ENCODE data around the gene RIMS1.
A peak's percentile ranks its signal among the peaks of the same experiment; 100 is the strongest.

The RIMS1 gene

DNA sequence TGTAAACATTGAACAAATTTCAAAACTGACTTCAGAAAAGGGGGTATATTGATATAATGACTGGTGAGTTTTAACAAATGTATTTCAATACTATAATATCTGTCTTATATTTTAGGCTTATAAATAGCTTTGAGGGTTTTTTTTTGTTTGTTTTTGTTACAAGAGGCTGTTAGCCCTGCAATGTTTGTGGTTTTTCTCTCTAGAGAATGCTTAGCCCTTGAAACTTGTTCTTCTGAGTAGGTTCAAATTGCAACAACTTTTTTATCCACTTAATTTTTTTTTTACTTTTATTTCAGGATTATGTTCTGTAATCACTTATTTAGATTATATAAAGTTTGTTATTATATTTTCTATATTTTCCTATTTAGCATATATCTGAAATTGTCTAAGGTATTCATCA lies 333.2 kb downstream of the RIMS1 start:
- DNase-seq (ENCODE audit: low read depth in 1 of 2, low spot score in 1 of 2) = no peak
- in situ Hi-C loops (cut with HindIII; ENCODE audit: low pct_unique_long_range_greater_than_20kb, low sequenced_read_pairs) = no loop called here
- TF ChIP-seq JUND (IDR thresholded peaks at IDR 0.05; ENCODE audit: low read depth) = no peak

DNA sequence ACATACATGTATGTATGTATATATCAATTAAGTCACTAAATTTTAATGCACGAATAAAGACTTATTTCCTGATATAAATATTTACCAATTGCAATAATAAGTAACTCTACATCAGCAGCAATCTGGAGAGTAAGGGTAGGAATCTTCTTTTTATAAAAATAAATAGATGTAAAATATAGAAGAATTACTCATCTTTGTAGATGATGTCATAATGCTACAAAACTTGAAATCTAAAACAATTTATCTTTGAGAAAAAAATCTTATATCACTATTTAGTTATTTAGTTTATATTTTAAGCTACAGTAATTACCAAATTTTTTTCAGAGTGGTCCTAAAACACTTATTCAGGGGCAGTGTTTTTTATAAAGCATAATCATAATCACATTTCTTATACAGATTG lies 351.7 kb downstream of the RIMS1 start:
- in situ Hi-C loops (cut with HindIII; ENCODE audit: low pct_unique_long_range_greater_than_20kb, low sequenced_read_pairs) = no loop called here
- DNase-seq (ENCODE audit: low read depth in 1 of 2, low spot score in 1 of 2) = no peak

DNA sequence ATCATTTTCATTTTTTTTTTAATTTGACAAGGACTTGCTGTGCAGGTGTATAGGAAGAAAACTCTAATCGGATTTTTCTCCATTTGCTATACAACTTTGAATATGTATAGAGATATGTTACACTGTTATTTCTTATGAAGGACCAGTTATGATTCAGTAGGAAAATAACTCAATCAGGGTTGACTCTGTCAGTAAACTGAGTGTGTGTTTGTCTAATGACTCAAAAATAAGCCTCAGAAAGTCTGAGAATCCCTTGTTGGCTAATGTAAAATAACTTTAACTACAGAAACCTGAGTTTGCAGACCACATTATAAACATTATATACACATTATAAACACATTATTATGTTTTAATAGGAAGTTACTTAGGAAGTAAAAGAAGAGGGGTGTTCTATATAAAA lies 352.6 kb downstream of the RIMS1 start:
- TF ChIP-seq JUND (IDR thresholded peaks at IDR 0.05; ENCODE audit: low read depth) = no peak
- DNase-seq (ENCODE audit: low read depth in 1 of 2, low spot score in 1 of 2) = no peak
- in situ Hi-C loops (cut with HindIII; ENCODE audit: low pct_unique_long_range_greater_than_20kb, low sequenced_read_pairs) = no loop called here

More for the DNA sequence above, 351.7 kb downstream of the RIMS1 start:
- TF ChIP-seq JUND (IDR thresholded peaks at IDR 0.05; ENCODE audit: low read depth) = no peak

DNA sequence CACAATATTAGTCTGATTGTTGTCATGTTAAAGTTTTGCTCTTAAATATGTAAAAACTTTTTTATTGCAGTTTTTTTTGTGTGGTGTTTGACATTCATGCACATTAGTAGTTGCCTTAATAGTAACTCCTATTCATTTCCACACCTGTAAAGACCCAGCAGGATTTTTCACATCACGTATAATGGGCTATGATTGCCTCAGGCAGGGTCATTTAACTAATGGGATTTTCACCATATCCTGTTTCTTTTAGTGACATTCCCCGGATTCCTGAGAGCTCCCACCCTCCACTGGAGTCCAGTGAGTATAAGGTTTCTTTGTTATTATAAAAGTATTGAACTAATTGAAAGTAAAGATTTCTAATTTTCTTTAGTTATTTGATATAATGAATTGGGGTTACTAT lies 359.2 kb downstream of the RIMS1 start:
- DNase-seq (ENCODE audit: low read depth in 1 of 2, low spot score in 1 of 2) = no peak
- TF ChIP-seq JUND (IDR thresholded peaks at IDR 0.05; ENCODE audit: low read depth) = no peak
- in situ Hi-C loops (cut with HindIII; ENCODE audit: low pct_unique_long_range_greater_than_20kb, low sequenced_read_pairs) = no loop called here

DNA sequence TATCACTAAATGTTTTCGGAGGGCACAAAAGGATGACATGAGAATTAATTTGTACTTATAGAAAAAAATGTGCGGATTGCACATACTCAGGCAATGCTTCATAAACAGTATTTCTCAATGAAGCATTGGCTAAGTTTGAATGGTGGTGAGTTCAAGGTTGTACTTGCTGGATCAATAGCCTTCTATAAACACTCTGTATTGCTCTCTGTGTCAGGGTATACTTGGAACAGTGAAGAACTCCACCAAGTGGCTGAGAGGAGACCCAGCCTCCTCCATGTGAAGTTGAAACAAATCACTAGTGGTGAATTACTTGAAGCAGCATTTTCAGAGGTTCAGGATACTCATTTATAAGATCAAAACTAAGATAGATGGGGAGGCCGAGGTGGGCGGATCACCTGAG lies 360.6 kb downstream of the RIMS1 start:
- in situ Hi-C loops (cut with HindIII; ENCODE audit: low pct_unique_long_range_greater_than_20kb, low sequenced_read_pairs) = no loop called here
- no peak for TF ChIP-seq JUND (IDR thresholded peaks at IDR 0.05; ENCODE audit: low read depth)
- DNase-seq (ENCODE audit: low read depth in 1 of 2, low spot score in 1 of 2) = peak in 1 of 2 experiments; percentile 70

DNA sequence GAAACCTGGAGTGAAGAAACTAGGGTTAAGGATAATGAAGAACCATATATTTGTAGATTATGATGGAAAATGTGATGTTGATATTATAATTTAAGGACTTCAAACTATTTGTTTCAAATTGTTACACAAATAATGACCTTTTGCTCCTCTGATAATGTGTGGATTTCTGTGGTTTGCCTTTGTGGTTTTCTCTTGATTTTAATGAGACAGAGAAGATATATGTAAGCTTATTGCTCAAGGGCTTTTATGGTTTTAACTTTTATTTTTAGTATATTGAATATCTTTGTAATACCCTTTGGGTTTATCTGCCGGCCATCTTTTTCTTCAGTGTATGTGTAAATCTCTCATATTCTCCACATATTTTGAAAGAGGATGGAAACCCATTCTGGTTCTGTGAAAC lies 362.3 kb downstream of the RIMS1 start:
- in situ Hi-C loops (cut with HindIII; ENCODE audit: low pct_unique_long_range_greater_than_20kb, low sequenced_read_pairs) = no loop called here
- DNase-seq (ENCODE audit: low read depth in 1 of 2, low spot score in 1 of 2) = no peak
- TF ChIP-seq JUND (IDR thresholded peaks at IDR 0.05; ENCODE audit: low read depth) = no peak

DNA sequence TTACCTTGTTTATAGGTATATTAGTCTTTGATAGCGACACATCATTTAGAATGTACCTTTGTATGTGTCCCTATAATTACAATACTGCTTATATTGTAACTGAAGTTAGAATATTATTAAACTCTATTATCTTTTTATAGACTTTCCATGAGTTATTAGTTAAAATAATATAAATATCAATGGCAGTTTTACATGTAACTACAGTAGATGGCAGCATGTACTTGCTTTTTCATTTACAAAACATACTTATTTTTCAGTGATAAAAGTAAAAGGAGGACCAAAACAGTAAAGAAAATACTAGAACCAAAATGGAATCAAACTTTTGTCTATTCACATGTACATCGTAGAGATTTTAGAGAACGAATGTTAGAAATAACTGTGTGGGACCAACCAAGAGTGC lies 364.3 kb downstream of the RIMS1 start:
- in situ Hi-C loops (cut with HindIII; ENCODE audit: low pct_unique_long_range_greater_than_20kb, low sequenced_read_pairs) = no loop called here
- TF ChIP-seq JUND (IDR thresholded peaks at IDR 0.05; ENCODE audit: low read depth) = no peak
- no peak for DNase-seq (ENCODE audit: low read depth in 1 of 2, low spot score in 1 of 2)

DNA sequence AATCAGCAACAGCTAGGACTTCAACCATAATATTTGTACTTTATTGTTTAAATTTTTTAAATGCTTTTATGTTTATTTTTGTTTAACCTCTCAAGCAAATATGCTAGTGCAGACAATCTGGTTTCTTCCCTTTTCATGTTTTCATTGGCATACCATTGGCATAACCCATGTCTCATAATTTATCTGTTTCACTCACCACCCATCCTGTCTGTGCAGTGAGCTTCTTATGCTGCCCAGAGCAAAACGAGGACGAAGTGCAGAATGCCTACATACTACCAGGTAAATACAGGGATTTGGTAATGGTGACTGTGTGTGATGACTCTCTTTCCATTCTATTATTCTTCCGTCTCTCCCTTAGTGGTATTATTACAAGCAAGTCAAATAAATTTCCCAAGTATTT lies 374.1 kb downstream of the RIMS1 start:
- DNase-seq (ENCODE audit: low read depth in 1 of 2, low spot score in 1 of 2) = peak in 1 of 2 experiments; percentile 83
- in situ Hi-C loops (cut with HindIII; ENCODE audit: low pct_unique_long_range_greater_than_20kb, low sequenced_read_pairs) = no loop called here
- no peak for TF ChIP-seq JUND (IDR thresholded peaks at IDR 0.05; ENCODE audit: low read depth)

DNA sequence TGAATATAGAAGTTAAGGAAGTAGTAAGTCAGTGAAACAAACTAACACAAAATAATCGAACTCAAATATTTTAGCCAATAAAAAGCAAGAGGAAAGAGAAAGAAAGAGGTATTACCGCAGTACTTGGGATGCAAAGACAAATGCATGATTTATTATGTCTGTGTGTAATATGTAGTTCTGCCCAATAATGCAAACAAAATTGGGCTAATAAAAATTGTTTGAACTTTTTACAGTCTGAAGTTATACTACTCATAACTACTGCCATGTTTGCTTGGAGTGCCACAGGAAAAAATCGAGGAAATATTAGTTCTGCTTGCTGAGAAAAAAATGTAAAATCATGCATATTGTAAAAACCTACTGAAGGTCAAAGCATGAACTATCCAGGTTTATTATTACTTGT lies 375.2 kb downstream of the RIMS1 start:
- no peak for TF ChIP-seq JUND (IDR thresholded peaks at IDR 0.05; ENCODE audit: low read depth)
- peak in 1 of 2 experiments; percentile 32 for DNase-seq (ENCODE audit: low read depth in 1 of 2, low spot score in 1 of 2)
- in situ Hi-C loops (cut with HindIII; ENCODE audit: low pct_unique_long_range_greater_than_20kb, low sequenced_read_pairs) = no loop called here

DNA sequence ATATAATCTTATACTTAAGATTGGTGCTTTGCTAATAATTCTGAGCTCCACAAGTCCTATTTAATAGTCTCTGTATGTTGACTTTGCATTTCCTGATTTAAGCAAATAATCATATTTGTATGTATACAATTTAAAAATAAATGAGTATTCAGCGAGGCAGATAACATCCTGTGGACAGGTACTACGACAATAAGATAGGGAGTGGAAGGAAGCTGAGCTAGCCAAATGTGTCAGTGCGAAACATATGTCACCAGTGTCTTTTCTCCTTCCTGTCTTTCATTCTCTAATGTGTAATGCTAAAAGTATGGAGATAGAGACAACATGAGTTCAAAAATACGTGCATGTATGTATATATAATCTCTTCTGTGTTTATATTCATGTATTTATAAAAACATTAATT lies 375.9 kb downstream of the RIMS1 start:
- in situ Hi-C loops (cut with HindIII; ENCODE audit: low pct_unique_long_range_greater_than_20kb, low sequenced_read_pairs) = no loop called here
- TF ChIP-seq JUND (IDR thresholded peaks at IDR 0.05; ENCODE audit: low read depth) = peak; percentile 29; the same call in 1 of the 2 replicates
- DNase-seq (ENCODE audit: low read depth in 1 of 2, low spot score in 1 of 2) = peak in 1 of 2 experiments; percentile 37

DNA sequence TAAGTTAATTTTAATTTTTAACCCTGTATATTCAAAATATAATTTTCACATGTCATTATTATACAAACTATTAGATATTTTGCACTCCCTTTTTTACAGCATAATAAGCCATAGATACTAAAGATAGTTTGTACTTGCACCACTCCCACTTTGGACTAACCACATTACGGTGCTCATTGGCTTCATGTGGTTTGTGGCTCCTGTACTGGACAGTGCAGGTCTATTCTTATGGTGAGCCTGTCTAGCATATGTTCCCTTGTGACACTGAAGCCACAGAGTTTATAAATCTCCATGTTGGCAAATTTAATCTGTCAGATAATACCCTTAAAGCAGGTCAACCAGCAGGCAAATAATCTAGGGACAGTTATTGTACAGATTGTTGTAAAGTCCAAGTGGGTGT lies 381.1 kb downstream of the RIMS1 start:
- in situ Hi-C loops (cut with HindIII; ENCODE audit: low pct_unique_long_range_greater_than_20kb, low sequenced_read_pairs) = no loop called here
- TF ChIP-seq JUND (IDR thresholded peaks at IDR 0.05; ENCODE audit: low read depth) = no peak
- no peak for DNase-seq (ENCODE audit: low read depth in 1 of 2, low spot score in 1 of 2)

DNA sequence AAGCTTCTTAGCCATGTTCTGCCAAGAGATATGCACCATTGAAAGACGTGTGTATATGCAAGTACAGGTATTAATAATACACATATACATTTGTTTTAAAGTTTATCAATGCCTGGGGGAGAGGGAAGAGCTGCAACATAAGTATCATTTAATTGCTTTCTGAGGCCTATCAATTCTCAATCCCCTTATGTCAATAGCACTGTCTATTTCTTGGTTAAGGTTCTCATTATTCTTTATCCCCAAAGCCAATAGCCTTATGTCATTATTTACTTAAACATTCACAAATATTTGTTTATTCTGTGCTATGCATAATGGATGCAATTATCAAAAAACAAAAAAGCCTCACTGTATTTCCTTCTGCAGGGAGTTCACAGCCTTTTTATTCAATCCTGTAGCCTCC lies 385.2 kb downstream of the RIMS1 start:
- peak; percentile 1 to 63 for DNase-seq (ENCODE audit: low read depth in 1 of 2, low spot score in 1 of 2)
- TF ChIP-seq JUND (IDR thresholded peaks at IDR 0.05; ENCODE audit: low read depth) = peak; percentile 53; the same call in 1 of the 2 replicates
- in situ Hi-C loops (cut with HindIII; ENCODE audit: low pct_unique_long_range_greater_than_20kb, low sequenced_read_pairs) = no loop called here

DNA sequence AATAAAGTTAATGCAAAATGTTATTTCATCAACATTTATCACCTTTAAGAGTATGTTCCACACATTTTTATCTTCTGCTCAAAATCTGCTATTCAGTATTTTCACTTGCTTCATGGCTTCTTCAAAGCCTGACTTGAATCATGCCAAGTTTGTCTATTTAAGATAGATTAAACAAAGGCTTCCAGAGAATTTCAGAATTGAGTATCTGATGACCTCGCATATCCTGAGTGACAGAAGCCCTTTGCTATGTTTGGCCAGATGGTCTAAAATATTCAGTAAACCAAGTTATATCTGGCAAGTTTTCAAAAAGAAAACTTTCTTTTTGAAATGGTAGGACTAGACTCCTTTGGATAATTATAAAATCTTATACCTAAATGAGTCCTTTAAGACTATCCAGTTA lies 386.6 kb downstream of the RIMS1 start:
- TF ChIP-seq JUND (IDR thresholded peaks at IDR 0.05; ENCODE audit: low read depth) = no peak
- in situ Hi-C loops (cut with HindIII; ENCODE audit: low pct_unique_long_range_greater_than_20kb, low sequenced_read_pairs) = no loop called here
- DNase-seq (ENCODE audit: low read depth in 1 of 2, low spot score in 1 of 2) = peak in 1 of 2 experiments; percentile 35

DNA sequence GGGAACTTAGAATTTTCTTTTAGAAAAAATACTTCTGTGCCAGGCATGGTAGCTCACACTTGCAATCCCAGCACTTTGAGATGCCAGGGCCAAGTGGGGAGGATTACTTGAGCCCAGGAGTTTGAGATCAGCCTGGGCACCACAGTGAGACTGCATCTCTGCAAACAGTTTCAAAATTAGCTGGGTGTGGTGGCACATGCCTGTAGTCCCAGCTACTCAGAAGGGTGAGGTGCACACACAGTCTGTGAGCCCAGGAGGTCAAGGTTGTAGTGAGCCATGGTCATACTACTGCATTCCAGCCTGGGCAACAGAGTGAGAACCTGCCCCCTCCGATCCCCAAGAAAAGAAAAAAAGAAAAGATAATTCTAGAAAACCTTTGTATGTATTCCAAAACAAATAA lies 389.5 kb downstream of the RIMS1 start:
- DNase-seq (ENCODE audit: low read depth in 1 of 2, low spot score in 1 of 2) = no peak
- in situ Hi-C loops (cut with HindIII; ENCODE audit: low pct_unique_long_range_greater_than_20kb, low sequenced_read_pairs) = no loop called here
- no peak for TF ChIP-seq JUND (IDR thresholded peaks at IDR 0.05; ENCODE audit: low read depth)

All from T47D (cell line).